ENCODE measurements around the gene CCDC33.

CCDC33 gene

DNA sequence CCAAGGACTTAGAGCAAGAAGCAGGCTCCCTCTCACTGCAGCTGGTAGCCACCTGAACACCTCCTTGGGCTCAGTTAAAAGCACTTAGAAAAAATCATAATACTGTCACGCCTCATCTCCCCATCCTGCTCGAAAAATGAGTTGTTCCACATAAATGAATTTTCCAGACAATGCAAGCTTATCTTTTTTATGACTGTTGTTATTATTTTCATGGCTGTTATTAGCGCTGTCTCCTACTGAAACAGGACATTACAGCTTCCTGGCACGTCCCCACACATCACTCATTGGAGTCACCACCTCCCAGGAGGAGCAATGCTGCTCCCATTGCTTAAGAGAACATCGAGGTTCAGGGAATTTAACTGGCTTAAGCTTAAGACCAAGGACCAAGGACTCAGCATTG lies 26.5 kb downstream of the CCDC33 start:
- no peaks in the 10 kb centered on the region for H3K36me3 ChIP-seq (ENCODE audit: control insufficient read depth in 5 of 5, insufficient read depth in 5 of 5, low read length in 5 of 5)

DNA sequence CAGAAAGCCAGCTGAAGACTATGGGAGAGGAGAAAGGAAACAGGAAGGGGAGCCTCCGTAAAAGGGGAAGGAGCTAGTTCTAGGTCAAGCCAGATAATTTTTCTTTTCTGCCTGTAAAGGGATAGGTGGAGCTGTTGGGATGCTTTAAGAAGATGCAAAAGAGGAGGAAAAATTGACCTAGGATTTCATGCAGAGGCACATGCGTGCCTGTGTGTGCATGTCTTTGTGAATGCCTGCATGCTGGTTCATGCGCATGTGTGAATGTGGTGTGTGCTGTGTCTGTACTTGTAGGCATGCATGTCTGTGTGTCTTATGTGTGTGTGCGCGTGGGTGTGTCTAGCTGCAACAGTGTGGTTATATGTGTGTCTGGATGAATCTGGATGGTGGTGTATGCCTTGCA lies 27.3 kb downstream of the CCDC33 start:
- H3K4me3 ChIP-seq (ENCODE audit: low read depth in 1 of 5, low read length in 5 of 5): no peak overlapping the region
- no peaks in the 10 kb centered on the region for H3K9me3 ChIP-seq (ENCODE audit: control insufficient read depth in 5 of 5, low read length in 5 of 5)
- H3K36me3 ChIP-seq (ENCODE audit: control insufficient read depth in 5 of 5, insufficient read depth in 5 of 5, low read length in 5 of 5): no peaks in the 10 kb centered on the region
- no peak overlapping the region for H3K27ac ChIP-seq (ENCODE audit: low read depth, low read length)
- H3K9ac ChIP-seq (ENCODE audit: low read length in 5 of 5): no peak overlapping the region
- peaks cover 0 to 14% (median 0%) of the 10 kb centered on the region in 5 donors for H3K4me1 ChIP-seq (ENCODE audit: control insufficient read depth in 5 of 5, insufficient read depth in 5 of 5, low read length in 5 of 5)
- peaks cover 10 to 35% (median 26%) of the 10 kb centered on the region in 5 donors for H3K27me3 ChIP-seq (ENCODE audit: control insufficient read depth in 5 of 5, insufficient read depth in 4 of 5, low read length in 5 of 5)

More for the DNA sequence above, 26.5 kb downstream of the CCDC33 start:
- no peaks in the 10 kb centered on the region for H3K9me3 ChIP-seq (ENCODE audit: control insufficient read depth in 5 of 5, low read length in 5 of 5)
- H3K4me3 ChIP-seq (ENCODE audit: low read depth in 1 of 5, low read length in 5 of 5): no peak overlapping the region
- no peak overlapping the region for H3K27ac ChIP-seq (ENCODE audit: low read depth, low read length)
- peaks cover 0 to 14% (median 0%) of the 10 kb centered on the region in 5 donors for H3K4me1 ChIP-seq (ENCODE audit: control insufficient read depth in 5 of 5, insufficient read depth in 5 of 5, low read length in 5 of 5)
- peaks cover 18 to 42% (median 30%) of the 10 kb centered on the region in 5 donors for H3K27me3 ChIP-seq (ENCODE audit: control insufficient read depth in 5 of 5, insufficient read depth in 4 of 5, low read length in 5 of 5)
- no peak overlapping the region for H3K9ac ChIP-seq (ENCODE audit: low read length in 5 of 5)

DNA sequence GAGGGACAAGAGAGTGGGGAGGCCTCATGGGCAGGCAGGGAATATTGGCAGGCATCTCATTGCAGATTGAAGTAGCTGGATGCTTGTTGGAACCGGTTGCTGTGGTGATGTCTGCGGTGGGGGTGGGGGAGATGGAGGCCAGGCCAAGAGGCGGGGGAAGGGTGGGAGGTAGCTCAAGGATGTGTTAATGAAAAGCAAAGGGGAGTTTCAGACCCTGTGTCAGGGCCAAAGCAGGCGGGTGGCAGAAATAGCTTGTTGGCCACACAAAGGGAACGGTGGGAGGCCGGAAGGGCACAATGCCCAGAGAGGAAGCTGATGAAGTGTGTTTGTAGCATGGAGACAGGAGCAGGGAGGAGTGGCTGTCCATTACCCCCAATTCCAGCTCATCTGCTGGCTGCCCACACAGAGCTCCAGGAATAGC lies 28.0 kb downstream of the CCDC33 start:
- Histone ChIP-seq H3K9me3 (ENCODE audit: control insufficient read depth in 5 of 5, low read length in 5 of 5) (no peaks in the 10 kb centered on the region), H3K27me3 (ENCODE audit: control insufficient read depth in 5 of 5, insufficient read depth in 4 of 5, low read length in 5 of 5) (peaks cover 9 to 29% (median 21%) of the 10 kb centered on the region in 5 donors), H3K27ac (ENCODE audit: low read depth, low read length) (no peak overlapping the region), H3K4me1 (ENCODE audit: control insufficient read depth in 5 of 5, insufficient read depth in 5 of 5, low read length in 5 of 5) (peaks cover 0 to 14% (median 0%) of the 10 kb centered on the region in 5 donors), H3K9ac (ENCODE audit: low read length in 5 of 5) (no peak overlapping the region), H3K36me3 (ENCODE audit: control insufficient read depth in 5 of 5, insufficient read depth in 5 of 5, low read length in 5 of 5) (no peaks in the 10 kb centered on the region), H3K4me3 (ENCODE audit: low read depth in 1 of 5, low read length in 5 of 5) (no peak overlapping the region)

DNA sequence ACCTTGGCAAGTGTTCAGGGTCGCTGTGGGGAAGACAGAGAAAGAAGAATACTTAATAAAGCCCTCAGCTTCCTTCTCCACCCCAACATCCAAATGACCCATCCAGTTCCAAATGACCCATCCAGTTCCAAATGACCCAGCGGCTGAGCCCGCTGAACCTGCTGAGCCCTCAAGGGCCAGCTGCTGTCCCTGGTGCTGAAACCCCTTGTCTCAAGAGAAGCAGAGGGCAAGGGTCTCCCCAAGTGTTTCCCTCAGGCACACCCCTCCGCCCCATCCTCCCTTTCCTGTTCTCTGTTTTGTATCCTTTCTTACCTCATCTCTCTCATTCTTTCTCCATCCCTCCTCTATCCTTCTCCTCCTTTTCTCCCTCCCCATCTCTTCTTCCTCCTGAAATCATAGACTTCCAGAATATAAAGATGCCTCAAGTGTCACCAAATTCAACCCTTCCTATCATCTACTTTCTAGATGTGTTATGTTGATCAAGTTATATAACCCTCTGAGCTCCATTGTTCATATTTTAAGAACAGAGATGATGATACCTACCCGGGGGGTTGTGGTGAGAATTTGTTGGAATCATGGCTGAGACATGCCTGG lies 29.0 kb downstream of the CCDC33 start:
- Histone ChIP-seq H3K27ac (ENCODE audit: low read depth, low read length) (no peak overlapping the region), H3K4me3 (ENCODE audit: low read depth in 1 of 5, low read length in 5 of 5) (no peak overlapping the region), H3K9ac (ENCODE audit: low read length in 5 of 5) (no peak overlapping the region), H3K27me3 (ENCODE audit: control insufficient read depth in 5 of 5, insufficient read depth in 4 of 5, low read length in 5 of 5) (peaks cover 2 to 19% (median 14%) of the 10 kb centered on the region in 5 donors), H3K4me1 (ENCODE audit: control insufficient read depth in 5 of 5, insufficient read depth in 5 of 5, low read length in 5 of 5) (peaks cover 0 to 14% (median 0%) of the 10 kb centered on the region in 5 donors), H3K36me3 (ENCODE audit: control insufficient read depth in 5 of 5, insufficient read depth in 5 of 5, low read length in 5 of 5) (no peaks in the 10 kb centered on the region), H3K9me3 (ENCODE audit: control insufficient read depth in 5 of 5, low read length in 5 of 5) (no peaks in the 10 kb centered on the region)

DNA sequence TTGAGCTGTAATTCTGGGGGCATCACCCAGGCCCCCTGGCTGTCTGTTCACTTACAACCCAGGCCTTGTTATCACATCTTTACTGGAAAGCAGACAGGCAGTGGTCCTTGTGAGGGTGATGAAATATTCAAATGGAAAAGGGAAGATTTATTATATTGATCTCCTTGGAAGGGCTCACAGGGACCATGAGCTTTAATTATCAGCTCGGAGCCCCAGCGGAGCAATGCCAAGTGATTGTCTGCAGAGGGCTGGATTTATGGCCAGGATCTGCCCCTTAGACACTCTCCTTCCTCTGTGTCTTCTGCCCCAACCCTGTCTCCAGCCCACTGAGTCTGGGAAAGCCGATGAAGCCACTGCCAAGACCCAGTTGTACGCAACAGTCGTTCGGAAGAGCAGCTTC lies 31.9 kb downstream of the CCDC33 start:
- no peaks in the 10 kb centered on the region for H3K36me3 ChIP-seq (ENCODE audit: control insufficient read depth in 5 of 5, insufficient read depth in 5 of 5, low read length in 5 of 5)
- H3K27ac ChIP-seq (ENCODE audit: low read depth, low read length): no peak overlapping the region
- H3K27me3 ChIP-seq (ENCODE audit: control insufficient read depth in 5 of 5, insufficient read depth in 4 of 5, low read length in 5 of 5): peaks cover 0 to 33% (median 15%) of the 10 kb centered on the region in 5 donors
- H3K9ac ChIP-seq (ENCODE audit: low read length in 5 of 5): no peak overlapping the region
- H3K9me3 ChIP-seq (ENCODE audit: control insufficient read depth in 5 of 5, low read length in 5 of 5): no peaks in the 10 kb centered on the region
- no peak overlapping the region for H3K4me3 ChIP-seq (ENCODE audit: low read depth in 1 of 5, low read length in 5 of 5)
- peaks cover 0 to 4% (median 0%) of the 10 kb centered on the region in 5 donors for H3K4me1 ChIP-seq (ENCODE audit: control insufficient read depth in 5 of 5, insufficient read depth in 5 of 5, low read length in 5 of 5)

DNA sequence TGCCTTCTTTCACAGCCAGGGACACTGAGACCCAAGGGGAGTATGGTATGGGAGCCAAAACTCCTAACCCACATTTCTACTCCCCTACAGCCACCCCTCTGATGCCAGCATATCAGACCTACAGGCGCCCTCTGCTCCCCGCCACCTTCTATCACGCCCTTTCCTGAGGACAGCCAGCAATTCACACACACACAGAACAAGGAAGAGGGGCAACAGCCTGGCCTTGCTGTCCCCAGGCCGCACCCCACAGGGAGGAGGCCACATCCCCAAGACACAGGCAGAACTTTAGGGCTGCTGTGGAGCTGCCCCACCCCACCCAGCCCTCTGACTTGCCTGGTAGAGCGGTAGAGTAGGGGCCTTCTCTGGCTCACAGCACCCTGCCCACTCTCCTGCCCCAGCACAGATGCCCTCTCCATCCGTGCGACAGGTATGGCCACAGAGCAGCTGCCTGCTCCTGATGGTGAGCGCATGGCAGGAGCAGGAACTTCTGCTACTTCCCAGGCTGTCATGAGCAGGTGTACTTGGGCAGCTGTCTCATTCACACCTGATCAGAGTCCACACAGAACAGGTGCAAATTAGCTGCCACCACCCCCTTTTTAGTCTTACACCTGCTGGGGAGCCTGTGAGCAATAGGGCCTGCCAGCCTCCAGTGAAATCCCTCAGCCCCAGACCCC lies 33.4 kb downstream of the CCDC33 start:
- no peaks in the 10 kb centered on the region for H3K36me3 ChIP-seq (ENCODE audit: control insufficient read depth in 5 of 5, insufficient read depth in 5 of 5, low read length in 5 of 5)
- H3K9ac ChIP-seq (ENCODE audit: low read length in 5 of 5): no peak overlapping the region
- H3K4me1 ChIP-seq (ENCODE audit: control insufficient read depth in 5 of 5, insufficient read depth in 5 of 5, low read length in 5 of 5): no peaks in the 10 kb centered on the region
- H3K27ac ChIP-seq (ENCODE audit: low read depth, low read length): no peak overlapping the region
- no peak overlapping the region for H3K4me3 ChIP-seq (ENCODE audit: low read depth in 1 of 5, low read length in 5 of 5)
- H3K9me3 ChIP-seq (ENCODE audit: control insufficient read depth in 5 of 5, low read length in 5 of 5): no peaks in the 10 kb centered on the region
- peaks cover 0 to 33% (median 15%) of the 10 kb centered on the region in 5 donors for H3K27me3 ChIP-seq (ENCODE audit: control insufficient read depth in 5 of 5, insufficient read depth in 4 of 5, low read length in 5 of 5)

DNA sequence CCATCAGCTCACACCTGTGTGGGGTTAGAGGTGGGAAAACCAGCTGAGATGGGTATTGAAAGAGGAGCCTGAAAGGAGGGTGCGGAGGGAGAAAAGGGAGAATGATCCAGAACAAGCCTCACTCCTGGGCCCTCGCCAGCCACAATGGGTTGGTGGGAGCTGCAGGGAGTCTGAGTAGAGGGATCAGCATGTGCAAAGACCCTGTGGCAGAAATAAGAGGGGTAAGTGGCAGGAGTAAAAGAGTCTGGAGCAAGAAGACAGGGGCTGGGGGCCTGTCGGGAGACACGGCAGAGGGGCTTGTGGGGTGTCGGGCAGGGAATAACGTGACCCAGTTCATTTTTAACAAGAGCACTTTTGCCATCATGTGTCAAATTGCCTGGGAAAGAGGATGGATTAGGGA lies 34.0 kb downstream of the CCDC33 start:
- Histone ChIP-seq H3K9ac (ENCODE audit: low read length in 5 of 5) (no peak overlapping the region), H3K4me1 (ENCODE audit: control insufficient read depth in 5 of 5, insufficient read depth in 5 of 5, low read length in 5 of 5) (no peaks in the 10 kb centered on the region), H3K9me3 (ENCODE audit: control insufficient read depth in 5 of 5, low read length in 5 of 5) (no peaks in the 10 kb centered on the region), H3K36me3 (ENCODE audit: control insufficient read depth in 5 of 5, insufficient read depth in 5 of 5, low read length in 5 of 5) (no peaks in the 10 kb centered on the region), H3K4me3 (ENCODE audit: low read depth in 1 of 5, low read length in 5 of 5) (no peak overlapping the region), H3K27ac (ENCODE audit: low read depth, low read length) (no peak overlapping the region), H3K27me3 (ENCODE audit: control insufficient read depth in 5 of 5, insufficient read depth in 4 of 5, low read length in 5 of 5) (peaks cover 0 to 35% (median 20%) of the 10 kb centered on the region in 5 donors)

DNA sequence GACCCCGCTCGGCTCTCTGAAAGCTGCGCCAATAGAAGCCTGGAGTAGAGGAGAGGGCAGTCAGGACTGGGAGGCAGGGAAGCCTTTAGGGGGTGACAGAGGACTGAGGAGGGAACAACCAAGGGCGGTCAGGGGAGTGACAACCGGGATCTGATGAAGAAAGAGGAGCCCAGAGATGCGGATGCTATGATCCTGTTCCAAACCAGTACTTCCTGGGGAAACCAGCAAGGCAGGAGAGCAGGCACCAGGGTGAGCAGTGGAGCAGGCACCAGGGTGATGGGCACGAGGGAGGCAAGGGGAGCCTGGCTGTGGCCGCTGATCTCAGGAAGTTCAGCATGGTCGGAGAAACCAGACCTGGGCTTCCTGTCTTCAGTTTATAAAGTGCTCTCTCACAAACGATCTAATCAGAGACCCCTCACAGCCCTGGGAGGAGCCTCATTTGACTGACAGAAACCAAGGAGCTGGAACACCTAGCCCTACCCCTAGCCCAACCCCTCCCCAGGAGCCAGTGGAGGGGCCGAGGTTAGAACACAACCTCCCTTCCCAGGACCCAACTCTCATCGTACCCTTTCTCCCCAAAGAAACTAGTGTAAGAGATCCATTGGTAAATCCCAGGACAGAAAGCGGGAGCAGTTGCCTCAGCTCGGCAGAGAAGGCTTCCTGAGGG lies 34.9 kb downstream of the CCDC33 start:
- no peak overlapping the region for H3K4me3 ChIP-seq (ENCODE audit: low read depth in 1 of 5, low read length in 5 of 5)
- no peak overlapping the region for H3K9ac ChIP-seq (ENCODE audit: low read length in 5 of 5)
- H3K36me3 ChIP-seq (ENCODE audit: control insufficient read depth in 5 of 5, insufficient read depth in 5 of 5, low read length in 5 of 5): no peaks in the 10 kb centered on the region
- H3K9me3 ChIP-seq (ENCODE audit: control insufficient read depth in 5 of 5, low read length in 5 of 5): no peaks in the 10 kb centered on the region
- H3K27ac ChIP-seq (ENCODE audit: low read depth, low read length): no peak overlapping the region
- H3K4me1 ChIP-seq (ENCODE audit: control insufficient read depth in 5 of 5, insufficient read depth in 5 of 5, low read length in 5 of 5): no peaks in the 10 kb centered on the region
- H3K27me3 ChIP-seq (ENCODE audit: control insufficient read depth in 5 of 5, insufficient read depth in 4 of 5, low read length in 5 of 5): peaks cover 0 to 35% (median 21%) of the 10 kb centered on the region in 5 donors

DNA sequence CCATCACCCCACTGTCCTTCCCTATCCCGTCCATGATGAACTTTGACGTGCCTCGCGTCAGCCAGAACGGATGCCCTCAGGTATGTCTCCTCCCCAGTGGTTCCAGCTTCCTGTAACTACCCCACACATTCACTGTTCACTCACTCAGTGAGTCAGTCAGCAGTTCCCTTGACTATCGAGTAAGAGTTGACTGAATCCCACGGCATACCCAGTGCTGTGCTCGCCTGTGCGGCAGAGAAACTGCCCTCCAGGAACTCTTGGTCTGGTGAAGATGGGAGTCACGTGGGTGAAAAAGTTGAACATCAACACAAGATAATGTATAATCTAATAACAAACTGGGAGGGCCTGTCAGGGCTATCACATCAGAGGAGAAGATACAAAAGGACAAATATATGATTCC lies 36.7 kb downstream of the CCDC33 start:
- Histone ChIP-seq H3K27ac (ENCODE audit: low read depth, low read length) (no peak overlapping the region), H3K9ac (ENCODE audit: low read length in 5 of 5) (no peak overlapping the region), H3K4me3 (ENCODE audit: low read depth in 1 of 5, low read length in 5 of 5) (no peak overlapping the region), H3K36me3 (ENCODE audit: control insufficient read depth in 5 of 5, insufficient read depth in 5 of 5, low read length in 5 of 5) (no peaks in the 10 kb centered on the region), H3K9me3 (ENCODE audit: control insufficient read depth in 5 of 5, low read length in 5 of 5) (no peaks in the 10 kb centered on the region), H3K27me3 (ENCODE audit: control insufficient read depth in 5 of 5, insufficient read depth in 4 of 5, low read length in 5 of 5) (peaks cover 0 to 31% (median 24%) of the 10 kb centered on the region in 5 donors), H3K4me1 (ENCODE audit: control insufficient read depth in 5 of 5, insufficient read depth in 5 of 5, low read length in 5 of 5) (no peaks in the 10 kb centered on the region)

DNA sequence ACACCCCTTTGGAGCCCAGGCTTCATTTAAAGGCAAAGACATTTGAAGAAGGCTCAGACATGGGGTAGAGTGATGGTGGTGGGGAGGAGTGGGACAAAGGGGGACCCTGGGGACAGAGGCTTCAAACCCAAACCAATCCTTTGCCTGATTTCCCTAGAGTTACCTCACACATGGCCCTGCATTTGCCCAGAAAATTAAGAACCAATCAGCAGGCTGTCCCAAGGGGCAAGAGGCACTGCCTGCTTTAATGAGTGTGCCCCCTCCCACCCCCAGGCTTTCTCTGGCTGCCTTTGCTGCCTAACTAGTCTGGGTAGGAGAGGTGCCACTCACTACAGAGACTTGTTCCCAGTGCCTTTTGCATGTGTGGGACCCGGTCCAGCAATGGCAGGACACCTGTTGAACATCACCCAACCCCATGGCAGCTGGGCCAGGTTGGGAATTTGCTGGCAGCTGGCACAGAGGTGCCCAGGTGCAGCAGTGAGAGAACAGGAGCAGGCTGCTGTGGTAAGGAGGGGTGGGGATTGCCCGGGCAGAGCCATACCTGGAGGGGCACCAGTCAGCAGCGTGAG lies 38.4 kb downstream of the CCDC33 start:
- Histone ChIP-seq H3K36me3 (ENCODE audit: control insufficient read depth in 5 of 5, insufficient read depth in 5 of 5, low read length in 5 of 5) (no peaks in the 10 kb centered on the region), H3K9me3 (ENCODE audit: control insufficient read depth in 5 of 5, low read length in 5 of 5) (no peaks in the 10 kb centered on the region), H3K4me3 (ENCODE audit: low read depth in 1 of 5, low read length in 5 of 5) (no peak overlapping the region), H3K27ac (ENCODE audit: low read depth, low read length) (no peak overlapping the region), H3K4me1 (ENCODE audit: control insufficient read depth in 5 of 5, insufficient read depth in 5 of 5, low read length in 5 of 5) (no peaks in the 10 kb centered on the region), H3K9ac (ENCODE audit: low read length in 5 of 5) (no peak overlapping the region), H3K27me3 (ENCODE audit: control insufficient read depth in 5 of 5, insufficient read depth in 4 of 5, low read length in 5 of 5) (peaks cover 5 to 37% (median 20%) of the 10 kb centered on the region in 5 donors)

Data from subcutaneous abdominal adipose tissue (tissue), 5 donors.